Measurements from ENCODE around the gene UBQLN4. TPM values are rescaled to one million over a fixed set of nuclear protein-coding genes. Genes with fewer than 3 reads are reported as not detected.
A peak's percentile ranks its signal among the peaks of the same experiment; 100 is the strongest.

The UBQLN4 gene
- total RNA-seq, 1 experiment from 2014 or later, result 75.2 TPM

GRCh38 chr1:156091610-156092009 lies 38.0 kb upstream of the UBQLN4 start:
- no TSS peak for BruUV-seq (replicated peaks)
- TF ChIP-seq, protein P1, sequence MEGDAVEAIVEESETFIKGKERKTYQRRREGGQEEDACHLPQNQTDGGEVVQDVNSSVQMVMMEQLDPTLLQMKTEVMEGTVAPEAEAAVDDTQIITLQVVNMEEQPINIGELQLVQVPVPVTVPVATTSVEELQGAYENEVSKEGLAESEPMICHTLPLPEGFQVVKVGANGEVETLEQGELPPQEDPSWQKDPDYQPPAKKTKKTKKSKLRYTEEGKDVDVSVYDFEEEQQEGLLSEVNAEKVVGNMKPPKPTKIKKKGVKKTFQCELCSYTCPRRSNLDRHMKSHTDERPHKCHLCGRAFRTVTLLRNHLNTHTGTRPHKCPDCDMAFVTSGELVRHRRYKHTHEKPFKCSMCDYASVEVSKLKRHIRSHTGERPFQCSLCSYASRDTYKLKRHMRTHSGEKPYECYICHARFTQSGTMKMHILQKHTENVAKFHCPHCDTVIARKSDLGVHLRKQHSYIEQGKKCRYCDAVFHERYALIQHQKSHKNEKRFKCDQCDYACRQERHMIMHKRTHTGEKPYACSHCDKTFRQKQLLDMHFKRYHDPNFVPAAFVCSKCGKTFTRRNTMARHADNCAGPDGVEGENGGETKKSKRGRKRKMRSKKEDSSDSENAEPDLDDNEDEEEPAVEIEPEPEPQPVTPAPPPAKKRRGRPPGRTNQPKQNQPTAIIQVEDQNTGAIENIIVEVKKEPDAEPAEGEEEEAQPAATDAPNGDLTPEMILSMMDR (conservative IDR thresholded peaks at IDR 0.05; ENCODE audit: low read depth, low read length), result no peak
- TF ChIP-seq EZH2 (IDR thresholded peaks at IDR 0.05; ENCODE audit: borderline replicate concordance, low read depth, low read length, poor library complexity, severe bottlenecking), result no peak
- intact Hi-C loops (cut with micrococcal nuclease; ENCODE audit: unreplicated experiment), result loop anchor here (5.0 kb wide), 1 partner anchor 121 kb away; the partner anchor contains the start of gene PMF1

DNA sequence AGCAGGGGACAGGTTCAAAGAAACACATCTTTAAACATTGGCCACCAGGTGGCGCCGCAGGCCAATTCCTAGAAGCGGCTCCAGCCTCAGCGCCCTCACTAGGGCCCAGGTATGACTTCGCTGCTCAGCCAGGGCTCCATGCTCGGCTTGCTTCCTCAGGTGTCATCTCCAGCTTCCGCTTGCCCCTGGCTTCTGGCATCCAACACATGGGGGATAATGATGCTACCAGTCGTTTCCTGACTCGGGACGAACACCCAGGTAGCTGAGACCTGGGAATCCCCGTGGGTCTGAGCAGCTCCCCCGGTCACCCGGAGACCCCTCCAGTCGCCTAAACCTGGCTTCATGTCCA lies 37.2 kb upstream of the UBQLN4 start:
- no peaks in the 10 kb centered on the region for H3K36me3 ChIP-seq (ENCODE audit: insufficient read depth, low read length, poor library complexity, severe bottlenecking)
- DNase-seq (ENCODE audit: low spot score), result peak; percentile 87
- TF ChIP-seq, protein P1 (conservative IDR thresholded peaks at IDR 0.05; ENCODE audit: low read depth, low read length), result peak; percentile 86
- TF ChIP-seq EZH2 (IDR thresholded peaks at IDR 0.05; ENCODE audit: borderline replicate concordance, low read depth, low read length, poor library complexity, severe bottlenecking), result no peak
- no peaks in the 10 kb centered on the region for H3K9me3 ChIP-seq (ENCODE audit: low read depth, low read length, poor library complexity, severe bottlenecking)
- H3K4me1 ChIP-seq (ENCODE audit: insufficient read depth, low read length, poor library complexity, severe bottlenecking), result peaks cover 16% of the 10 kb centered on the region
- intact Hi-C loops (cut with micrococcal nuclease; ENCODE audit: unreplicated experiment), result loop anchor here (1.0 to 5.0 kb wide), 3 partner anchors 39 to 134 kb away; partner anchors contain the start of gene PMF1
- no peaks in the 10 kb centered on the region for H3K27me3 ChIP-seq (replicated peaks; ENCODE audit: insufficient read depth, low read depth, low read length, poor library complexity)
- no peak overlapping the region for H3K27ac ChIP-seq (ENCODE audit: low read depth, low read length, poor library complexity, severe bottlenecking)
- ChIA-PET POLR2A (ENCODE audit: low non-redundant PET) (no interaction called here), CTCF (interaction anchor here (1.0 to 2.3 kb wide), 2 partner anchors 39 to 134 kb away, joined by 9 to 11 read pairs; no protein-coding TSS in a partner anchor)
- H3K4me3 ChIP-seq (ENCODE audit: low read depth, low read length, poor library complexity, severe bottlenecking), result no peak overlapping the region
- BruUV-seq (replicated peaks), result no TSS peak

More at GRCh38 chr1:156091610-156092009, 38.0 kb upstream of the UBQLN4 start:
- H3K27ac ChIP-seq (ENCODE audit: low read depth, low read length, poor library complexity, severe bottlenecking), result no peak overlapping the region
- no peaks in the 10 kb centered on the region for H3K27me3 ChIP-seq (replicated peaks; ENCODE audit: insufficient read depth, low read depth, low read length, poor library complexity)
- no peaks in the 10 kb centered on the region for H3K36me3 ChIP-seq (ENCODE audit: insufficient read depth, low read length, poor library complexity, severe bottlenecking)
- no peak for DNase-seq (ENCODE audit: low spot score)
- peaks cover 17% of the 10 kb centered on the region for H3K4me1 ChIP-seq (ENCODE audit: insufficient read depth, low read length, poor library complexity, severe bottlenecking)
- CTCF ChIA-PET, result interaction anchor here (0.5 to 2.3 kb wide), 3 partner anchors 38 to 268 kb away, joined by 4 to 11 read pairs (median 9); no protein-coding TSS in a partner anchor
- no peaks in the 10 kb centered on the region for H3K9me3 ChIP-seq (ENCODE audit: low read depth, low read length, poor library complexity, severe bottlenecking)
- no peak overlapping the region for H3K4me3 ChIP-seq (ENCODE audit: low read depth, low read length, poor library complexity, severe bottlenecking)
- POLR2A ChIA-PET (ENCODE audit: low non-redundant PET), result no interaction called here

GRCh38 chr1:156090138-156090839 lies 36.7 kb upstream of the UBQLN4 start:
- ChIA-PET CTCF (interaction anchor here (1.0 to 2.3 kb wide), 3 partner anchors 40 to 135 kb away, joined by 3 to 11 read pairs (median 9); no protein-coding TSS in a partner anchor), POLR2A (ENCODE audit: low non-redundant PET) (no interaction called here)
- TF ChIP-seq EZH2 (IDR thresholded peaks at IDR 0.05; ENCODE audit: borderline replicate concordance, low read depth, low read length, poor library complexity, severe bottlenecking), result no peak
- TF ChIP-seq, protein P1 (conservative IDR thresholded peaks at IDR 0.05; ENCODE audit: low read depth, low read length), result no peak
- Histone ChIP-seq H3K4me1 (ENCODE audit: insufficient read depth, low read length, poor library complexity, severe bottlenecking) (peaks cover 16% of the 10 kb centered on the region), H3K4me3 (ENCODE audit: low read depth, low read length, poor library complexity, severe bottlenecking) (no peak overlapping the region), H3K9me3 (ENCODE audit: low read depth, low read length, poor library complexity, severe bottlenecking) (no peaks in the 10 kb centered on the region), H3K27me3 (replicated peaks; ENCODE audit: insufficient read depth, low read depth, low read length, poor library complexity) (no peaks in the 10 kb centered on the region), H3K36me3 (ENCODE audit: insufficient read depth, low read length, poor library complexity, severe bottlenecking) (no peaks in the 10 kb centered on the region), H3K27ac (ENCODE audit: low read depth, low read length, poor library complexity, severe bottlenecking) (peak overlapping the region; percentile 41)
- no peak for DNase-seq (ENCODE audit: low spot score)
- intact Hi-C loops (cut with micrococcal nuclease; ENCODE audit: unreplicated experiment), result loop anchor here (1.0 to 5.0 kb wide), 3 partner anchors 40 to 135 kb away; partner anchors contain the start of gene PMF1
- BruUV-seq (replicated peaks), result no TSS peak

Data from A673 (cell line).